Fibroblast of lung (primary cell): ENCODE measurements around the gene L3MBTL3. TPM values are rescaled to one million over a fixed set of nuclear protein-coding genes. Genes with fewer than 3 reads are reported as not detected.

Experiments used
- DNase-seq, 2 donors: peaks; one replicate each; pipeline versions ENCODE4 v3.0.0 to v3.0.0-alpha.2; 2010; ENCODE audit warnings: low read depth in 2 of 2
- H2AFZ ChIP-seq: 2 replicates; pipeline ENCODE4 v1.5.1; 2012; ENCODE audit warnings: low read length, control low read depth, inconsistent platforms
- H3K27ac ChIP-seq: 2 replicates; pipeline ENCODE4 v1.5.1; 2011; ENCODE audit warnings: low read length, control low read depth; ENCODE audit not compliant: insufficient read depth
- H3K27me3 ChIP-seq: 2 replicates; pipeline ENCODE4 v1.5.1; 2011; ENCODE audit warnings: mild to moderate bottlenecking, low read length; ENCODE audit not compliant: control insufficient read depth, insufficient read depth
- H3K36me3 ChIP-seq: 2 replicates; pipeline ENCODE4 v1.5.1; 2011; ENCODE audit warnings: low read length; ENCODE audit not compliant: control insufficient read depth, insufficient read depth
- H3K4me1 ChIP-seq: 2 replicates; pipeline ENCODE4 v1.5.1; 2011; ENCODE audit warnings: low read length; ENCODE audit not compliant: control insufficient read depth, insufficient read depth; ENCODE audit errors: extremely low read depth
- H3K4me2 ChIP-seq: 2 replicates; pipeline ENCODE4 v1.5.1; 2011; ENCODE audit warnings: low read length, control low read depth; ENCODE audit not compliant: insufficient read depth; ENCODE audit errors: extremely low read depth
- H3K4me3 ChIP-seq, 4 experiments: fragments of 200-600 bp in 1 of 4; sonication (generic) in 1 of 4; replicated peaks in 1 of 4; 2 replicates each; pipeline ENCODE4 v1.5.1; 2011 to 2016; ENCODE audit warnings: low read length in 4 of 4, low read depth in 3 of 4, mild to moderate bottlenecking in 3 of 4, control low read depth in 2 of 4, inconsistent platforms in 1 of 4, mixed read lengths in 1 of 4; ENCODE audit not compliant: insufficient read depth in 1 of 4; ENCODE audit errors: control extremely low read depth in 1 of 4
- H3K79me2 ChIP-seq: 2 replicates; pipeline ENCODE4 v1.5.1; 2012; ENCODE audit warnings: mild to moderate bottlenecking, low read length, inconsistent platforms; ENCODE audit not compliant: control insufficient read depth, insufficient read depth
- H3K9ac ChIP-seq: 2 replicates; pipeline ENCODE4 v1.5.1; 2011; ENCODE audit warnings: mild to moderate bottlenecking, low read length, control low read depth; ENCODE audit not compliant: insufficient read depth
- H3K9me3 ChIP-seq: 2 replicates; pipeline ENCODE4 v1.5.1; 2012; ENCODE audit warnings: low read depth, low read length; ENCODE audit not compliant: control insufficient read depth, insufficient read depth
- H4K20me1 ChIP-seq: 2 replicates; pipeline ENCODE4 v1.5.1; 2011; ENCODE audit warnings: low read length; ENCODE audit not compliant: control insufficient read depth, insufficient read depth; ENCODE audit errors: extremely low read depth
- EZH2 ChIP-seq: IDR thresholded peaks from 2 replicates; pipeline ENCODE4 v1.5.1; 2012; ENCODE audit warnings: low read length, control low read depth, mild to moderate bottlenecking; ENCODE audit errors: missing control alignments
- polyA plus RNA-seq, 2 donors: library from polyadenylated mRNA; depleted of rRNA in 1 of 2; stranded (reverse) in 1 of 2; unstranded in 1 of 2; fragments of >200 nt; gene quantifications; 2 replicates each; pipeline ENCODE4 v1.2.1, GENCODE V29; 2011 to 2012; ENCODE audit warnings: missing spikeins in 1 of 2
- total RNA-seq: library from RNA; depleted of rRNA; stranded (reverse); fragments of >200 nt; gene quantifications from 2 replicates; pipeline ENCODE4 v1.2.1, GENCODE V29; 2014
- TF ChIP-seq, protein P1 (sequence below), 2 donors: IDR thresholded peaks in 1 of 2; conservative IDR thresholded peaks in 1 of 2; 1 replicate in 1 of 2; 2 replicates in 1 of 2; pipeline ENCODE4 v1.5.1; 2011 to 2012; ENCODE audit warnings: low read length in 2 of 2, control low read depth in 1 of 2, inconsistent platforms in 1 of 2, low read depth in 1 of 2, mild to moderate bottlenecking in 1 of 2

The L3MBTL3 gene
- total and polyA plus RNA-seq, 2 donors (not counting 1 experiment from before 2014, with no cell fraction given), result 5.6 to 6.7 TPM

DNA sequence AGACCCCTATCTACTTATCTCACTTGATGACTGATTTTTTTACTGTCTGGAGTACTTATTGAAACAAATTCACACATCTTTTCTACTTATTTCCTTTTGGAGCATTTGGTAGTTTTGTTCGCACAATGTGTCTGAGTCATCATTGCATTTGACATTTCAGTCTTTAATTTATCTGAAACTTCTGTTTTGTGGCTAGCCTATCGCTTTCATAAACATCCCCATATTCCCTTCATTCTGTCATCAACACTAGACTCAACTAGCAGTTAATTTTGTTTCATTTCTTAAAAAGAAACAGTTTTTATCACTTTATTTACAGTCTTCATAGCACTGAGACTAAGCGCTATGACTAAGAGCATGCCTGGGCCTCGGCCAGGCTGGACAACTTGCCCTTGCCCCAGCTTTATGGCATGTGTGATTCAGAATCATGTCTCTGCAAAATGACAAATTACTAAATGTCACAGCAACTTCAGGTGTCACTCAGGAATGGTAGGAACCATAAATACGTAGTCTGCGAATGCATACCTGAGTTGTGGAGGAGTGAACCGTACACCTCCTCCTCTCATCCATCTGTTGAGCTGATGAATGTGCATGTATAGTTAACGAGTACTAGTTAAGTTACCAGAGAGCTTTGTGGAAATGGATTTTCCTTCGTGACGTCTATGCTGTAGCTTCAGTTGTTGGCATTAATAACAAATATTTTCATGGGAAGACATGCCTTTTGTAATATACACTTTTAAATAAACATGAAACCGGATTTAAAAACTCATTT is 16.2 kb downstream of the L3MBTL3 start:
- DNase-seq, result peak; percentile 87 to 90
- no peak overlapping the region for H3K27ac ChIP-seq
- no peak overlapping the region for H2AFZ ChIP-seq
- no peaks in the 10 kb centered on the region for H3K27me3 ChIP-seq
- H3K9me3 ChIP-seq, result no peaks in the 10 kb centered on the region
- H3K79me2 ChIP-seq, result no peaks in the 10 kb centered on the region
- no peak for TF ChIP-seq EZH2
- TF ChIP-seq, protein P1, sequence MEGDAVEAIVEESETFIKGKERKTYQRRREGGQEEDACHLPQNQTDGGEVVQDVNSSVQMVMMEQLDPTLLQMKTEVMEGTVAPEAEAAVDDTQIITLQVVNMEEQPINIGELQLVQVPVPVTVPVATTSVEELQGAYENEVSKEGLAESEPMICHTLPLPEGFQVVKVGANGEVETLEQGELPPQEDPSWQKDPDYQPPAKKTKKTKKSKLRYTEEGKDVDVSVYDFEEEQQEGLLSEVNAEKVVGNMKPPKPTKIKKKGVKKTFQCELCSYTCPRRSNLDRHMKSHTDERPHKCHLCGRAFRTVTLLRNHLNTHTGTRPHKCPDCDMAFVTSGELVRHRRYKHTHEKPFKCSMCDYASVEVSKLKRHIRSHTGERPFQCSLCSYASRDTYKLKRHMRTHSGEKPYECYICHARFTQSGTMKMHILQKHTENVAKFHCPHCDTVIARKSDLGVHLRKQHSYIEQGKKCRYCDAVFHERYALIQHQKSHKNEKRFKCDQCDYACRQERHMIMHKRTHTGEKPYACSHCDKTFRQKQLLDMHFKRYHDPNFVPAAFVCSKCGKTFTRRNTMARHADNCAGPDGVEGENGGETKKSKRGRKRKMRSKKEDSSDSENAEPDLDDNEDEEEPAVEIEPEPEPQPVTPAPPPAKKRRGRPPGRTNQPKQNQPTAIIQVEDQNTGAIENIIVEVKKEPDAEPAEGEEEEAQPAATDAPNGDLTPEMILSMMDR (conservative IDR thresholded peaks at IDR 0.05 in 1 of 2, IDR thresholded peaks at IDR 0.05 in 1 of 2; ENCODE audit: low read depth in 1 of 2, low read length in 2 of 2), result no peak
- H3K4me3 ChIP-seq, result no peak overlapping the region
- H3K4me1 ChIP-seq, result peaks cover 5% of the 10 kb centered on the region
- no peaks in the 10 kb centered on the region for H3K36me3 ChIP-seq
- no peak overlapping the region for H3K9ac ChIP-seq
- H4K20me1 ChIP-seq, result no peaks in the 10 kb centered on the region
- peak overlapping the region; percentile 16 for H3K4me2 ChIP-seq

- H3K27me3 ChIP-seq, result no peaks in the 10 kb centered on the region
- no peak overlapping the region for H3K27ac ChIP-seq
- DNase-seq, result no peak
- H3K9me3 ChIP-seq, result no peaks in the 10 kb centered on the region
- H3K79me2 ChIP-seq, result no peaks in the 10 kb centered on the region
- H4K20me1 ChIP-seq, result no peaks in the 10 kb centered on the region
- H3K9ac ChIP-seq, result no peak overlapping the region
- no peak overlapping the region for H2AFZ ChIP-seq
- TF ChIP-seq, protein P1 (conservative IDR thresholded peaks at IDR 0.05 in 1 of 2, IDR thresholded peaks at IDR 0.05 in 1 of 2; ENCODE audit: low read depth in 1 of 2, low read length in 2 of 2), result no peak
- no peak for TF ChIP-seq EZH2
- no peak overlapping the region for H3K4me2 ChIP-seq
- H3K4me1 ChIP-seq, result peaks cover 5% of the 10 kb centered on the region
- H3K4me3 ChIP-seq, result no peak overlapping the region
- H3K36me3 ChIP-seq, result no peaks in the 10 kb centered on the region
Observed at GRCh38 chr6:130035211-130035610, 16.8 kb downstream of the L3MBTL3 start.

DNA sequence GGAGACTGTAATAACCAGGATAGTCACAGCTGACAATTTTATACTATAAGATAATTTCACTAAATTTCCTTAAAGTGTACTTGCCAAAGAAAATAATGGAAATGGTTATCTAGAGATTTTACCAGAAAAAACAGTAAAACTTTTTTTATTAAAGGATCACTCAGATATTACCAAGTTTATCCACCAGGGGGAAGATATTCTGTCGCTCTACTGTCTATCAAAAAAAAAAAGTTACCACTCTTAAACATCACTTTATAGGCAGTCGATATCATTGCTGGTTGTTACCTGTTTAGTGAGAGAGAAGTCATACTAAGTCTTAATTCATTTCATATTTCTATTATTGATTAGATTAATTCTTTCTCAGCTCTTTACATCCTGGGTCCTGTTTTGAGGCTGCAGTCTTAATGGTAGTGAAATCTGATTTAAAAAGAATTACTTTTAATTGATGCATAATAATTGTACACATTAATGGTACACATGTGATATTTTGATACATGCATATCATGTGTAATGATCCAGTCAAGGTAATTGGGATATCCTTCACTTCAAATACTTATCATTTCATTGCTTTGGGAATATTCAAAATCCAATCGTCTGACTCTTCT is 18.9 kb downstream of the L3MBTL3 start:
- H3K4me2 ChIP-seq, result no peak overlapping the region
- TF ChIP-seq EZH2, result no peak
- TF ChIP-seq, protein P1 (conservative IDR thresholded peaks at IDR 0.05 in 1 of 2, IDR thresholded peaks at IDR 0.05 in 1 of 2; ENCODE audit: low read depth in 1 of 2, low read length in 2 of 2), result peak; percentile 14 to 49
- no peak for DNase-seq
- no peaks in the 10 kb centered on the region for H3K36me3 ChIP-seq
- H3K27ac ChIP-seq, result no peak overlapping the region
- no peaks in the 10 kb centered on the region for H3K9me3 ChIP-seq
- H2AFZ ChIP-seq, result no peak overlapping the region
- H3K27me3 ChIP-seq, result no peaks in the 10 kb centered on the region
- H3K79me2 ChIP-seq, result no peaks in the 10 kb centered on the region
- peaks cover 5% of the 10 kb centered on the region for H3K4me1 ChIP-seq
- no peaks in the 10 kb centered on the region for H4K20me1 ChIP-seq
- no peak overlapping the region for H3K4me3 ChIP-seq
- no peak overlapping the region for H3K9ac ChIP-seq
